ENCODE results near the gene DYNLT2B.
"Not testable (repeated sequence)": the region's sequence is repeated elsewhere in the genome, so short reads cannot be mapped to it uniquely, and the experiment has no call there.

The DYNLT2B gene

DNA sequence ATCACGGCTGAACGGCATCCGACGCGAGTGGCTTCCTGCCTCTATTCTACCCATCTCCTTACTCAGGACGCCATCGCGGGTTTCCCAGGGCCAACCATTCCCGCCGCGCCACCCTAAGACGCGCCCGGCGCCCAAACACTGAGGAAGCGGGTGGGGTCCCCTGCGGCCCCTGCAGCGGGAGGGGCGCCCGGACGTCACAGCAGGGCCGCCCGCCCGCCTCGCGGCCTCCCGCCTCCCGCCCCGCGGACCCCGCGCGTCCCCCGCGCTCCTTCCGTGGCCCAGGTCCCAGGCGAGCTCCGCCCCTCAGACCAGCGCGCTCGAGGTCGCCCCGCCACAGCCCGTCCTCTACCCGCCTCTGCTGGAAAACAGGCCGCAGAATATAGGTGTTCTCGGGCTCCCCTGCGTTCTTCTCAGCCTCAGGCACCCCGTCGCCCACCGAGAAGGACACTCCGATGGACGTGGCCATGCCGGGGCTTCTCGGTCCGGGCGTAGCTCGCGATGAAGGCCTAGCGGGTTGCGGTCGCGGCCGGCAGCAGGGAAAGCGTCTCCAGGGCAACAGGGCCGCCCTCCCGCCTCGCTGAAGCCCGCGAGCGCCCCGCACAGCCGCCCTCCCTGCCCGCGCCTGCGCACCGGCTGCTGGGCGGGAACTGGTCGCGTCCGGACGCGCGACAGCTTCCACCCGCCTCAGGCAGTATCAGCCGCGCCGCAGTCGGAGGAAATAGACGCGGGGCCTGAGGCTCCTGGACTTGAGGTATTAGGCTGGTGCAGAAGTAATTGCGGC is at the start of gene DYNLT2B:
Gene DYNLT2B (minus strand): TSS at position 554 of the 781 bp plus-strand sequence. CDS start 88 bp downstream, at position 466.
- peak within 1 kb of the TSS; percentile 70 to 88 for H3K4me3 ChIP-seq (ENCODE audit: low read depth in 1 of 2, low read length in 2 of 2)
- H3K27ac ChIP-seq (ENCODE audit: low read length): peak within 1 kb of the TSS; percentile 56
- H3K4me1 ChIP-seq (ENCODE audit: control insufficient read depth in 1 of 2, insufficient read depth in 2 of 2, low read length in 2 of 2): no peaks in the 10 kb centered on the region
- H3K9me3 ChIP-seq (ENCODE audit: control insufficient read depth in 1 of 2, low read length in 2 of 2): no peaks in the 10 kb centered on the region
- no peaks in the 10 kb centered on the region for H3K36me3 ChIP-seq (ENCODE audit: control insufficient read depth in 1 of 2, insufficient read depth in 2 of 2, low read length in 2 of 2)
- H3K27me3 ChIP-seq (ENCODE audit: low read depth, low read length): no peaks in the 10 kb centered on the region

DNA sequence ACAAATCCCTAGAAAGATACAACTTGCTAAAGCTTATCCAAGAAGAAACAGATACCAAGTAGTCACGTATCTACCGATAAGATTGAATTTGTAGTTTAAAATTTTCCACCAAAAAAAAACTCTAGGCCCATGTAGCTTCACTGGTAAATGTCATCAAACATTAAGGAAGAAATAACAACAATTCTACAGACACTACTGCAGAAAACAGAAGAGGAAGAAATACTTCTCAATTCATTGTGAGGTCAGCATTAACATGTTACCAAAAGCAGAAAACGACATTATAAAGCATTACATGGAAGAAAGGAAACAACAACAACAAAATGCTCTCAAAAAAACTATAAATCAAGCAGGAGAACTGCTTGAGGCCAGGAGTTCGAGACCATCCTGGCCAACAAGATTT is 47.7 kb upstream of the DYNLT2B start:
- Histone ChIP-seq H3K4me1 (ENCODE audit: control insufficient read depth in 1 of 2, insufficient read depth in 2 of 2, low read length in 2 of 2) (no peaks in the 10 kb centered on the region), H3K4me3 (ENCODE audit: low read depth in 1 of 2, low read length in 2 of 2) (no peak overlapping the region), H3K27me3 (ENCODE audit: low read depth, low read length) (no peaks in the 10 kb centered on the region), H3K9me3 (ENCODE audit: control insufficient read depth in 1 of 2, low read length in 2 of 2) (no peaks in the 10 kb centered on the region), H3K27ac (ENCODE audit: low read length) (no peak overlapping the region), H3K36me3 (ENCODE audit: control insufficient read depth in 1 of 2, insufficient read depth in 2 of 2, low read length in 2 of 2) (peaks cover 23 to 28% of the 10 kb centered on the region in 2 donors)

DNA sequence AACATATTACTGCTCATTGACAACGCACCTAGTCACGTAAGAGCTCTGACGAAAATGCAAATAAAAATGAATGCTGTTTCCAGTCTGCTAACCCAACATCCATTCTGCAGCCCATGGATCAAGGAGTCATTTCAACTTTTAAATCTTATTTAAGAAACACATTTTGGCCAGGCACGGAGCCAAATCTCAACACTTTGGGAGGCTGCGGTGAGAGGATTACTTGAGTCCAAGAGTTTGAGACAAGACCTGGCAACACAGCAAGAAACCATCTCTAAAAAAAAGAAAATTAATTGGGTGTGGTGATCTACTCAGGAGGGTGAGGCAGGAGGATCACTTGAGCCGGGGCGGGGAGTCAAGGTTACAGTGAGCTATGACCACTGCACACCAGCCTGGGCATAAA is 42.5 kb upstream of the DYNLT2B start:
- Histone ChIP-seq H3K36me3 (ENCODE audit: control insufficient read depth in 1 of 2, insufficient read depth in 2 of 2, low read length in 2 of 2) (peaks cover 37 to 45% of the 10 kb centered on the region in 2 donors), H3K4me1 (ENCODE audit: control insufficient read depth in 1 of 2, insufficient read depth in 2 of 2, low read length in 2 of 2) (no peaks in the 10 kb centered on the region), H3K9me3 (ENCODE audit: control insufficient read depth in 1 of 2, low read length in 2 of 2) (no peaks in the 10 kb centered on the region), H3K27me3 (ENCODE audit: low read depth, low read length) (no peaks in the 10 kb centered on the region), H3K27ac (ENCODE audit: low read length) (no peak overlapping the region), H3K4me3 (ENCODE audit: low read depth in 1 of 2, low read length in 2 of 2) (no peak overlapping the region)

DNA sequence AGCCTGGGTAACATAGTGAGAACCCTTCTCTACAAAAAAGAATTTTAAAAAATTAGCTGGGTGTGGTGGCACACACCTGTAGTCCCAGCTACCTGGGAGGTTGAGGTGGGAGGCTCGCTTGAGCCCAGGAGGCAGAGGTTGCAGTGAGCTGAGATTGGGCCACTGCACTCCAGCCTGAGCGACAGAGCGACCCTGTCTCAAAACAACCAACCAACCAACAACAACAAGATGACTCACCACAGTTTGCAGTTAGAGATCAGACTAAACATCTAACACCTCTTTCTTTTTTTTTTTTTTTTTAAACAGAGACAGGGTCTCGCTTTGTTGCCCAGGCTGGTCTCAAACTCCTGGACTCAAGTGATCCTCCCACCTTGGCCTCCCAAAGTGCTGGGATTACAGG is 40.5 kb upstream of the DYNLT2B start:
- H3K36me3 ChIP-seq (ENCODE audit: control insufficient read depth in 1 of 2, insufficient read depth in 2 of 2, low read length in 2 of 2): peaks cover 44 to 62% of the 10 kb centered on the region in 2 donors
- H3K9me3 ChIP-seq (ENCODE audit: control insufficient read depth in 1 of 2, low read length in 2 of 2); H3K4me3 ChIP-seq (ENCODE audit: low read depth in 1 of 2, low read length in 2 of 2); H3K27ac ChIP-seq (ENCODE audit: low read length); H3K4me1 ChIP-seq (ENCODE audit: control insufficient read depth in 1 of 2, insufficient read depth in 2 of 2, low read length in 2 of 2); H3K27me3 ChIP-seq (ENCODE audit: low read depth, low read length): not testable (repeated sequence)

DNA sequence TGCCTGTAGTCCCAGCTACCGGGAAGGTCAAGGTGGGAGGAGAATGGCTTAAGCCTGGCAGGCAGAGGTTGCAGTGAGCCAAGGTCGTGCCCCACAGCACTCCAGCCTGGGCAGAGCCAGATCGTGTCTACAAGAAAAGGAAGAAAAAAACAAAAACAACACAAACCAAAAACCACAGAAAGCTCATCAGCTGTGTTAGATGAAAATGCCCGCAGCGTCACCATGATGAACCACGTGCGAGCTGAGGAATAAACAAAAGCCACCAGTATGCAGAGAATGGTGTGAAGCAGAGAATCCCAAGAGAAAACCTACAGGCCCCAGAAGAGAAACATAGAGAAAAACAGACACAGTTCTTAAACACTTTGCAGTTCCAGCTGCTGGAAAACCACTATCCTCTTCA is 39.9 kb upstream of the DYNLT2B start:
- H3K27me3 ChIP-seq (ENCODE audit: low read depth, low read length): no peaks in the 10 kb centered on the region
- H3K4me1 ChIP-seq (ENCODE audit: control insufficient read depth in 1 of 2, insufficient read depth in 2 of 2, low read length in 2 of 2): no peaks in the 10 kb centered on the region
- H3K36me3 ChIP-seq (ENCODE audit: control insufficient read depth in 1 of 2, insufficient read depth in 2 of 2, low read length in 2 of 2): peaks cover 46 to 63% of the 10 kb centered on the region in 2 donors
- no peaks in the 10 kb centered on the region for H3K9me3 ChIP-seq (ENCODE audit: control insufficient read depth in 1 of 2, low read length in 2 of 2)
- no peak overlapping the region for H3K4me3 ChIP-seq (ENCODE audit: low read depth in 1 of 2, low read length in 2 of 2)
- H3K27ac ChIP-seq (ENCODE audit: low read length): no peak overlapping the region

DNA sequence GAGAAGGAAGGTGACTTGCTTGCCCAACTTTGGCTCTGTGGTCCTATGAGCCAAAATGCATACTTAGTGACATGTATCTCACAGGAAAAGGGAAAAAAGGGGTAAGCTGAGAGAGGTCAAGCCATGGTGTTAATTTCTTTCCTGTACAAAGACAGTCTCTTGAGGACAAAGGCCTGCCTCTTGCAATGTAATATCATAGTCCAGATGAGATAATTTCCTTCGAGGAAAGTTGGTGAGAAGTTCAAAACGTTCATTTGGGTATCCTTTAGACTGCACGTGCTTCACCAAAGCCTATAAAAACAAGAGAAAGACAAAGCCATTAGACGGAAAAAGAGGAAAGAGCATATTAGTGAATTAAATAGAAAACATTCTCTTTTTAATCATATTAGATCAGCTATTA is 38.5 kb upstream of the DYNLT2B start:
- H3K9me3 ChIP-seq (ENCODE audit: control insufficient read depth in 1 of 2, low read length in 2 of 2): no peaks in the 10 kb centered on the region
- H3K27me3 ChIP-seq (ENCODE audit: low read depth, low read length): no peaks in the 10 kb centered on the region
- H3K27ac ChIP-seq (ENCODE audit: low read length): no peak overlapping the region
- no peaks in the 10 kb centered on the region for H3K4me1 ChIP-seq (ENCODE audit: control insufficient read depth in 1 of 2, insufficient read depth in 2 of 2, low read length in 2 of 2)
- peaks cover 37 to 55% of the 10 kb centered on the region in 2 donors for H3K36me3 ChIP-seq (ENCODE audit: control insufficient read depth in 1 of 2, insufficient read depth in 2 of 2, low read length in 2 of 2)
- no peak overlapping the region for H3K4me3 ChIP-seq (ENCODE audit: low read depth in 1 of 2, low read length in 2 of 2)

DNA sequence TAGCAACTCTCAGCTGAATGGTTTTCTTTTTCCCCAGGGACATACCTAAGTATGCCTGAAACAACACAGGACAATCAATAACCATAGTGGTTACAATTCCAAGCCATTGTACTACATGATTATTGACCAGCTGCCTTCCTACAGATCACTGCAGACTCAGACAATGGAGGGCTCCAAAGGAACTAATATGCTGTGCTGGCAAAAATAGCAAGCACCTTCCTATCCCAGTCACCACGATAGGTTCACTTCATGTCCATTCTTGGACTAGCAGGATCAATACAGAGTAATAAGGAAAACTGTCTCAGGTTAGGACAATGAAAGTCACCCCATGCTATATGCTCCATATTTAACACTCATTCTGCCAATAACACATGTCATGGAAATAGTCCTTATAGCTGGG is 37.6 kb upstream of the DYNLT2B start:
- Histone ChIP-seq H3K27ac (ENCODE audit: low read length) (no peak overlapping the region), H3K4me1 (ENCODE audit: control insufficient read depth in 1 of 2, insufficient read depth in 2 of 2, low read length in 2 of 2) (no peaks in the 10 kb centered on the region), H3K36me3 (ENCODE audit: control insufficient read depth in 1 of 2, insufficient read depth in 2 of 2, low read length in 2 of 2) (peaks cover 30 to 54% of the 10 kb centered on the region in 2 donors), H3K9me3 (ENCODE audit: control insufficient read depth in 1 of 2, low read length in 2 of 2) (no peaks in the 10 kb centered on the region), H3K4me3 (ENCODE audit: low read depth in 1 of 2, low read length in 2 of 2) (no peak overlapping the region), H3K27me3 (ENCODE audit: low read depth, low read length) (no peaks in the 10 kb centered on the region)

DNA sequence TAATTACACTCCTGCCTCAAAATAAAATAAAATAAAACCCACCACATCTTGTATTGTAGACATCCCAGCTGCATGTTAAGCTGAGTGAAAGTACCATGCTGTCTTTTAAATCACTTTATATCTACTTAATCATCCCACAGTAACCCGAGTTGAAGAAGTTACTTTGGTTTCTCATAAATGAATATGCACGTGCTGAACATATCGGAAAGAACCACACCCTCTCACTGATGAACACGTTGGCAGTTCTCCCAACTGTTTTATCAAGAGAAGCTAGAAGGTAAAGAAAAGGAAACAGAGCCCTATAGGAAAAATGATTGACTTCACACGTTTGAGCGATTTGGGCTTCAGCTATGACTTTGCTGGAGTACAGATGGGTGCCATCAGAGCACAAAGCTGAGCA is 36.1 kb upstream of the DYNLT2B start:
- H3K36me3 ChIP-seq (ENCODE audit: control insufficient read depth in 1 of 2, insufficient read depth in 2 of 2, low read length in 2 of 2): peaks cover 29 to 54% of the 10 kb centered on the region in 2 donors
- no peak overlapping the region for H3K27ac ChIP-seq (ENCODE audit: low read length)
- no peaks in the 10 kb centered on the region for H3K27me3 ChIP-seq (ENCODE audit: low read depth, low read length)
- H3K9me3 ChIP-seq (ENCODE audit: control insufficient read depth in 1 of 2, low read length in 2 of 2): no peaks in the 10 kb centered on the region
- H3K4me3 ChIP-seq (ENCODE audit: low read depth in 1 of 2, low read length in 2 of 2): no peak overlapping the region
- no peaks in the 10 kb centered on the region for H3K4me1 ChIP-seq (ENCODE audit: control insufficient read depth in 1 of 2, insufficient read depth in 2 of 2, low read length in 2 of 2)

DNA sequence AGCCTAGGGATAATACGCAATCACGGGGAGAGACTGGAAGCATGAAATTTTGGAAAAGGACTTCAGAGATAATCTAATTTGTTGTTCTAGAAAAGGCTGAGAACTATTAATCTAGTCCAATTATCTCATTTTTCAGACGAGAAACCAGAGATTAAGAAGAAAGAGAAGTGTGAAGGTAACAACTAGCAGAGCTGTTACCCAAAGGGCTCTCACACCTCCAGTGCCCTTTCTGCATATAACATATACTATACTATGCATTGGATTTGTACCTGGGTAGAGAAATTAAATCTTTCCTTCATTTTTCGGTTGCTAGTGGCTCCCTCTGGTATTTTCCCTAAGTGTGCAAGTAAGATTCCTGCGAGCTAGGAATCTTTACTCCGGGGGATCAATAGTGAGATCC is 33.5 kb upstream of the DYNLT2B start:
- Histone ChIP-seq H3K36me3 (ENCODE audit: control insufficient read depth in 1 of 2, insufficient read depth in 2 of 2, low read length in 2 of 2) (peaks cover 22 to 46% of the 10 kb centered on the region in 2 donors), H3K4me1 (ENCODE audit: control insufficient read depth in 1 of 2, insufficient read depth in 2 of 2, low read length in 2 of 2) (no peaks in the 10 kb centered on the region), H3K27me3 (ENCODE audit: low read depth, low read length) (no peaks in the 10 kb centered on the region), H3K27ac (ENCODE audit: low read length) (no peak overlapping the region), H3K9me3 (ENCODE audit: control insufficient read depth in 1 of 2, low read length in 2 of 2) (no peaks in the 10 kb centered on the region), H3K4me3 (ENCODE audit: low read depth in 1 of 2, low read length in 2 of 2) (no peak overlapping the region)

DNA sequence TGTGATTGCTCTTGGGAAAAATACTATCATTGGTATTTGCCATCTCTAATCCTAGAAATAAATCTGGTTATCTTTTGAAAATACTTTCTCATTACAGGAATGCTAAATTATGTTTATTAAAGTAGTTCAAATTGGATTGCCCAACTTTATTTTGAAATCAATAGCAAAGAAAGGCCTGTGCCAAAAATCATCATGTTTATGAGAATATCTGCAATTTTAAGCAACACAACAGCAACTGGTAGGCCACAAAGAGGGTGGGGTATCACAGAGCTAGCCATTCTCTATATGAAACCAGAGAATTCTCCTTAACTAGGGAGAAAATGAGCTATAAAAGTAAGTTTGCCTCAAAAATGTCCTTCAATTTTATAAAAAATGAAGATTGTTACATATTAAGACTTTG is 32.0 kb upstream of the DYNLT2B start:
- H3K27me3 ChIP-seq (ENCODE audit: low read depth, low read length): no peaks in the 10 kb centered on the region
- peaks cover 7 to 38% of the 10 kb centered on the region in 2 donors for H3K36me3 ChIP-seq (ENCODE audit: control insufficient read depth in 1 of 2, insufficient read depth in 2 of 2, low read length in 2 of 2)
- no peak overlapping the region for H3K4me3 ChIP-seq (ENCODE audit: low read depth in 1 of 2, low read length in 2 of 2)
- H3K4me1 ChIP-seq (ENCODE audit: control insufficient read depth in 1 of 2, insufficient read depth in 2 of 2, low read length in 2 of 2): no peaks in the 10 kb centered on the region
- no peak overlapping the region for H3K27ac ChIP-seq (ENCODE audit: low read length)
- no peaks in the 10 kb centered on the region for H3K9me3 ChIP-seq (ENCODE audit: control insufficient read depth in 1 of 2, low read length in 2 of 2)

DNA sequence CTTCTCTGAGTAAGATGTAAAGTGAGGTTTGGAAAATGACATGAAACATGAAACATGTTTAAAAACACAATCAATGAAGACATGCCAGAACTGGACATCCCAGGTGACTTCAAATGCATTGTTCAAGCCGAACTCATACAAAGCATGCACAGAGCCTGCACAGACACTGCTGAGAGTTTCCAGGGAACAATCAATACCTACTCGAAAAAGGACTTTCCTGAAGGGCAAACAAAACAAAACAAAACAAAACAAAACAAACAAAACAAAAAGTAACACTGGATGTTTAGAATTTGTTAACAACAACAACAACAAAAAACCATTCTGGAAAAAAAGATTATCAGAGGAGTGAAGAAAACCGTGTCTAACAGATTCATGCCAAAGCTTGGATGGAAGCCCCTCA is 30.7 kb upstream of the DYNLT2B start:
- Histone ChIP-seq H3K27ac (ENCODE audit: low read length) (no peak overlapping the region), H3K27me3 (ENCODE audit: low read depth, low read length) (no peaks in the 10 kb centered on the region), H3K4me3 (ENCODE audit: low read depth in 1 of 2, low read length in 2 of 2) (no peak overlapping the region), H3K9me3 (ENCODE audit: control insufficient read depth in 1 of 2, low read length in 2 of 2) (no peaks in the 10 kb centered on the region), H3K4me1 (ENCODE audit: control insufficient read depth in 1 of 2, insufficient read depth in 2 of 2, low read length in 2 of 2) (no peaks in the 10 kb centered on the region), H3K36me3 (ENCODE audit: control insufficient read depth in 1 of 2, insufficient read depth in 2 of 2, low read length in 2 of 2) (peaks cover 6 to 28% of the 10 kb centered on the region in 2 donors)

DNA sequence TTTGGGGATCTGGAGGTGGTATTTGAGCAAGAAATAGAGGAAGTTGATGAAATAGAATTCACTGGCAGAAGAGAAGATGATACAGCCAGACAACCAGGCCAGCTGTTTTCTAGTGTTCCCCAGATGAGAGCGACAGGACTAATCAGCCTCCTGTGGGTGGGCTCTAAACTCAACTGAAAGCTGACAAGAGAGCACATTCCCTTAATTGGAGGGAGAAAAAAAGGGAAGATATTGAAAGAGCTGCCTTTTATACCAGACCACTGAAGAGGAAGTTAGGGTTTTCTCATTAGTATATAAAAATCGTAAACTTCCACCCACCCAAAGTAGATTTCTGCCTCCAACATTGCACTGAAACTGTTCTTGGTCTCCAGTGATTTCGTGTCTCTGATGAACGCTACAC is 26.6 kb upstream of the DYNLT2B start:
- no peaks in the 10 kb centered on the region for H3K27me3 ChIP-seq (ENCODE audit: low read depth, low read length)
- H3K9me3 ChIP-seq (ENCODE audit: control insufficient read depth in 1 of 2, low read length in 2 of 2): no peaks in the 10 kb centered on the region
- H3K4me3 ChIP-seq (ENCODE audit: low read depth in 1 of 2, low read length in 2 of 2): no peak overlapping the region
- H3K36me3 ChIP-seq (ENCODE audit: control insufficient read depth in 1 of 2, insufficient read depth in 2 of 2, low read length in 2 of 2): peaks cover 3 to 17% of the 10 kb centered on the region in 2 donors
- H3K4me1 ChIP-seq (ENCODE audit: control insufficient read depth in 1 of 2, insufficient read depth in 2 of 2, low read length in 2 of 2): no peaks in the 10 kb centered on the region
- H3K27ac ChIP-seq (ENCODE audit: low read length): no peak overlapping the region
